Uterus (tissue), 4 donors: ENCODE data around the gene SCLY. TPM values are rescaled to one million over a fixed set of nuclear protein-coding genes. Genes with fewer than 3 reads are reported as not detected.

Source experiments
- DNase-seq, 2 donors: peaks; one replicate each; pipeline ENCODE4 v3.0.0-alpha.2; 2019 to 2020
- H3K27ac ChIP-seq, 2 donors: fragments of 200-600 bp; sonication (generic); 1 replicate in 1 of 2; 2 replicates in 1 of 2; pipeline ENCODE4 v1.5.1; 2016 to 2018
- H3K27me3 ChIP-seq, 2 donors: fragments of 200-600 bp; sonication (generic); one replicate each; pipeline ENCODE4 v1.5.1; 2018 to 2019; ENCODE audit warnings: control low read depth in 1 of 2
- H3K36me3 ChIP-seq, 2 donors: fragments of 200-600 bp; sonication (generic); one replicate each; pipeline ENCODE4 v1.5.1; 2019; ENCODE audit warnings: control low read depth in 1 of 2
- H3K4me1 ChIP-seq, 2 donors: fragments of 200-600 bp; sonication (generic); one replicate each; pipeline ENCODE4 v1.5.1; 2018 to 2019; ENCODE audit warnings: control low read depth in 1 of 2
- H3K4me3 ChIP-seq, 2 donors: fragments of 200-600 bp; sonication (generic); 1 replicate in 1 of 2; 2 replicates in 1 of 2; pipeline ENCODE4 v1.5.1; 2018 to 2019; ENCODE audit warnings: mild to moderate bottlenecking in 1 of 2
- H3K9me3 ChIP-seq, 2 donors: fragments of 200-600 bp; sonication (generic); one replicate each; pipeline ENCODE4 v1.5.1; 2019; ENCODE audit warnings: control low read depth in 1 of 2
- CTCF ChIP-seq, 4 experiments: fragments of 200-600 bp in 2 of 4; fragments of 450-650 bp in 2 of 4; sonication (generic) in 2 of 4; IDR thresholded peaks; one replicate each; pipeline ENCODE4 v1.5.1; 2016 to 2019; ENCODE audit warnings: antibody characterized with exemption in 4 of 4, mild to moderate bottlenecking in 2 of 4, moderate library complexity in 1 of 4
- POLR2A ChIP-seq, 2 donors: fragments of 450-650 bp; IDR thresholded peaks; one replicate each; pipeline ENCODE4 v1.6.1; 2016; ENCODE audit warnings: antibody characterized with exemption in 2 of 2, mild to moderate bottlenecking in 1 of 2, moderate library complexity in 1 of 2
- intact Hi-C: fragments of 100-400 bp; cut with DNase I; formaldehyde crosslinking; loops from one replicate; pipeline ENCODE4 v1.15.1; 2023; ENCODE audit warnings: low total_unique reads
- total RNA-seq, 4 donors: library from RNA; depleted of rRNA in 3 of 4; stranded (reverse); fragments of >200 nt in 3 of 4; gene quantifications; one replicate each; pipeline versions ENCODE4 v1.1.0 to v1.2.4, GENCODE V29; 2014 to 2023
- donor health status: DM: yes; HTN: yes; CAD: no.

SCLY gene
- total RNA-seq, 4 donors from 2014 or later = 5.1 to 26.0 (median 12.8) TPM

GRCh38 chr2:238117199-238118154 lies 56.7 kb downstream of the SCLY start:
- Histone ChIP-seq H3K4me3 (no peak overlapping the region), H3K4me1 (no peaks in the 10 kb centered on the region), H3K9me3 (no peaks in the 10 kb centered on the region), H3K27me3 (no peaks in the 10 kb centered on the region), H3K36me3 (no peaks in the 10 kb centered on the region), H3K27ac (no peak overlapping the region)
- DNase-seq = no peak
- TF ChIP-seq POLR2A (IDR thresholded peaks at IDR 0.05) (no peak), CTCF (IDR thresholded peaks at IDR 0.05) (no peak)
- intact Hi-C loops = no loop called here

- no peak overlapping the region for H3K4me3 ChIP-seq
- no peak for DNase-seq
- no peaks in the 10 kb centered on the region for H3K36me3 ChIP-seq
- intact Hi-C loops = no loop called here
- H3K27me3 ChIP-seq = no peaks in the 10 kb centered on the region
- H3K9me3 ChIP-seq = no peaks in the 10 kb centered on the region
- no peak overlapping the region for H3K27ac ChIP-seq
- TF ChIP-seq CTCF (IDR thresholded peaks at IDR 0.05) (no peak), POLR2A (IDR thresholded peaks at IDR 0.05) (no peak)
- no peaks in the 10 kb centered on the region for H3K4me1 ChIP-seq
These were observed 59.1 kb downstream of the SCLY start for GRCh38 chr2:238119756-238120462.

GRCh38 chr2:238120463-238121298 lies 59.9 kb downstream of the SCLY start:
- Histone ChIP-seq H3K36me3 (no peaks in the 10 kb centered on the region), H3K4me1 (no peaks in the 10 kb centered on the region), H3K27me3 (no peaks in the 10 kb centered on the region), H3K4me3 (no peak overlapping the region), H3K9me3 (no peaks in the 10 kb centered on the region), H3K27ac (no peak overlapping the region)
- TF ChIP-seq CTCF (IDR thresholded peaks at IDR 0.05) (no peak), POLR2A (IDR thresholded peaks at IDR 0.05) (no peak)
- intact Hi-C loops = no loop called here
- DNase-seq = no peak

GRCh38 chr2:238121511-238122286 lies 60.9 kb downstream of the SCLY start:
- TF ChIP-seq POLR2A (IDR thresholded peaks at IDR 0.05) = no peak
- no peak for TF ChIP-seq CTCF (IDR thresholded peaks at IDR 0.05)
- Histone ChIP-seq H3K4me3 (no peak overlapping the region), H3K9me3 (no peaks in the 10 kb centered on the region), H3K27ac (no peak overlapping the region), H3K27me3 (no peaks in the 10 kb centered on the region), H3K36me3 (no peaks in the 10 kb centered on the region), H3K4me1 (no peaks in the 10 kb centered on the region)
- no peak for DNase-seq
- intact Hi-C loops = no loop called here
